ENCODE measurements around the gene ZNF892. TPM values are rescaled to one million over a fixed set of nuclear protein-coding genes. Genes with fewer than 3 reads are reported as not detected.

ZNF892 gene
- total and polyA plus RNA-seq, 2 of the 13 experiments (the other 11 are each of a cell fraction or from before 2014, with no cell fraction given), result not detected

DNA sequence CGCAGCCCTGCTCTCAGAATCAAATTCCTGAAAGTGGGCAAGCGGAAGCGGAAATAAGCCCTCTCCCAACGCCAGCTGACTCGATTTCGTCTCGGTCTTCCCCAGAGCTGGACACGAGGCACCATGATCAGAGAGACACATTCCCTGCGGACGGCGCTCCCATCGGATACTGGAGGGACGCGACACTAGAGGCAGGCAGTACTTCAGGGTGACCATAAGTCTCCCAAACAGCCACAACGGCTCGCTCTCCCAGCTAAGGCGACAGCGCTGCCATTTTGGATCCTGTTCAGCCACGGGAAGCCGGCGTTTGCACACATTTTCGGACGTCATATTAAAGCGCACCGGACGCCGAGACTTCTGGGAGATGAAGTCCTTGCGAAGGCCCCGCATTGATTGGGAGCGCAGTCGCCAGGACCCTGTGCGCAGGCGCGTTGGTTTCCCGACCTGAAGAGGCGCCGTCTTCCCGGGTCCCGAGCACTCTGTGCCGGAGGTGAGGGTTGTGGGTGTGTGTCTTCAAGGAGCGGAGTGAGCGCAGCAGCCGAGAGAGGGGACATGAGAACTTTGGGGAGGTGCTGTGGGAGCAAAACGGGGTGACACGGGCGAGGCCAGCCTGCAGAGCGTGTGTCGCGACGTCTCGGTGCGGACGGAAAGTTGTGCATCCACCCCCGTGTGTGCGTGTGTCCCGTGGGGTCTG, 41.8 kb upstream of the ZNF892 start, which contains the start of gene ZNF2 (continued):
- TF ChIP-seq, protein P1, sequence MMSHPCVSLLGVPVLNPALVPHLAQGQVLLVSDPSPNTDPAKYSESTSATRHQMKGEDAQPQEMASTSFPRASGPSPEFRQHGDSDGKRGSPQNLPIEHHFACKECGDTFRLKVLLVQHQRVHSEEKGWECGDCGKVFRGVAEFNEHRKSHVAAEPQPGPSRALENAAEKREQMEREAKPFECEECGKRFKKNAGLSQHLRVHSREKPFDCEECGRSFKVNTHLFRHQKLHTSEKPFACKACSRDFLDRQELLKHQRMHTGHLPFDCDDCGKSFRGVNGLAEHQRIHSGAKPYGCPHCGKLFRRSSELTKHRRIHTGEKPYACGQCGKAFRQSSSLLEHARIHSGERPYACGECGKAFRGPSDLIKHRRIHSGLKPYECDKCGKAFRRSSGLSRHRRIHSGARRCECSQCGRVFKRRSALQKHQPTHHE (CRISPR knock-in tag; IDR thresholded peaks at IDR 0.05; ENCODE audit: borderline replicate concordance), result peak; percentile 17; the same call in 1 of the 2 replicates
- TF ChIP-seq NFATC3 (CRISPR knock-in tag; IDR thresholded peaks at IDR 0.05) (no peak), PTBP1 (IDR thresholded peaks at IDR 0.05; ENCODE audit: low read depth, low read length, poor library complexity, severe bottlenecking) (no peak), KLF11 (CRISPR knock-in tag; IDR thresholded peaks at IDR 0.05) (no peak; the same call in none of the 2 replicates), ZNF816 (CRISPR knock-in tag; IDR thresholded peaks at IDR 0.05; ENCODE audit: borderline replicate concordance) (no peak), JUN (CRISPR knock-in tag; IDR thresholded peaks at IDR 0.05) (peak; percentile 77; the same call in 1 of the 2 replicates), SRSF1 (optimal IDR thresholded peaks at IDR 0.05; ENCODE audit: low read depth, low read length) (peak; percentile 68), NR2F6 (IDR thresholded peaks at IDR 0.05) (peak; percentile 25; the same call in 1 of the 2 replicates), NR2F6 (CRISPR knock-in tag; IDR thresholded peaks at IDR 0.05) (no peak), ZNF572 (CRISPR knock-in tag; IDR thresholded peaks at IDR 0.05) (peak; percentile 92), MEF2D (CRISPR knock-in tag; IDR thresholded peaks at IDR 0.05) (peak; percentile 93), AGO1 (IDR thresholded peaks at IDR 0.05; ENCODE audit: low read depth, low read length, poor library complexity, severe bottlenecking) (peak; percentile 42), TARDBP (CRISPR knock-in tag; IDR thresholded peaks at IDR 0.05) (peak; percentile 88), SCMH1 (CRISPR knock-in tag; IDR thresholded peaks at IDR 0.05; ENCODE audit: borderline replicate concordance) (no peak), ZNF296 (CRISPR knock-in tag; conservative IDR thresholded peaks at IDR 0.05) (no peak), ZNF674 (CRISPR knock-in tag; IDR thresholded peaks at IDR 0.05; ENCODE audit: low read depth) (no peak), ELF1 (CRISPR knock-in tag; IDR thresholded peaks at IDR 0.05) (peak; percentile 88), ZNF3 (CRISPR knock-in tag; IDR thresholded peaks at IDR 0.05) (no peak), ERF (CRISPR knock-in tag; IDR thresholded peaks at IDR 0.05) (peak; percentile 98), XRCC5 (optimal IDR thresholded peaks at IDR 0.05; ENCODE audit: low read length) (peak; percentile 72), TBX3 (IDR thresholded peaks at IDR 0.05; ENCODE audit: borderline replicate concordance) (no peak)
- TF ChIP-seq, protein P2, sequence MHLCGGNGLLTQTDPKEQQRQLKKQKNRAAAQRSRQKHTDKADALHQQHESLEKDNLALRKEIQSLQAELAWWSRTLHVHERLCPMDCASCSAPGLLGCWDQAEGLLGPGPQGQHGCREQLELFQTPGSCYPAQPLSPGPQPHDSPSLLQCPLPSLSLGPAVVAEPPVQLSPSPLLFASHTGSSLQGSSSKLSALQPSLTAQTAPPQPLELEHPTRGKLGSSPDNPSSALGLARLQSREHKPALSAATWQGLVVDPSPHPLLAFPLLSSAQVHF (CRISPR knock-in tag; IDR thresholded peaks at IDR 0.05), result no peak
- TF ChIP-seq, protein P3, sequence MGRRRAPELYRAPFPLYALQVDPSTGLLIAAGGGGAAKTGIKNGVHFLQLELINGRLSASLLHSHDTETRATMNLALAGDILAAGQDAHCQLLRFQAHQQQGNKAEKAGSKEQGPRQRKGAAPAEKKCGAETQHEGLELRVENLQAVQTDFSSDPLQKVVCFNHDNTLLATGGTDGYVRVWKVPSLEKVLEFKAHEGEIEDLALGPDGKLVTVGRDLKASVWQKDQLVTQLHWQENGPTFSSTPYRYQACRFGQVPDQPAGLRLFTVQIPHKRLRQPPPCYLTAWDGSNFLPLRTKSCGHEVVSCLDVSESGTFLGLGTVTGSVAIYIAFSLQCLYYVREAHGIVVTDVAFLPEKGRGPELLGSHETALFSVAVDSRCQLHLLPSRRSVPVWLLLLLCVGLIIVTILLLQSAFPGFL (CRISPR knock-in tag; IDR thresholded peaks at IDR 0.05), result no peak
- TF ChIP-seq, protein P4, sequence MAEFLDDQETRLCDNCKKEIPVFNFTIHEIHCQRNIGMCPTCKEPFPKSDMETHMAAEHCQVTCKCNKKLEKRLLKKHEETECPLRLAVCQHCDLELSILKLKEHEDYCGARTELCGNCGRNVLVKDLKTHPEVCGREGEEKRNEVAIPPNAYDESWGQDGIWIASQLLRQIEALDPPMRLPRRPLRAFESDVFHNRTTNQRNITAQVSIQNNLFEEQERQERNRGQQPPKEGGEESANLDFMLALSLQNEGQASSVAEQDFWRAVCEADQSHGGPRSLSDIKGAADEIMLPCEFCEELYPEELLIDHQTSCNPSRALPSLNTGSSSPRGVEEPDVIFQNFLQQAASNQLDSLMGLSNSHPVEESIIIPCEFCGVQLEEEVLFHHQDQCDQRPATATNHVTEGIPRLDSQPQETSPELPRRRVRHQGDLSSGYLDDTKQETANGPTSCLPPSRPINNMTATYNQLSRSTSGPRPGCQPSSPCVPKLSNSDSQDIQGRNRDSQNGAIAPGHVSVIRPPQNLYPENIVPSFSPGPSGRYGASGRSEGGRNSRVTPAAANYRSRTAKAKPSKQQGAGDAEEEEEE (CRISPR knock-in tag; IDR thresholded peaks at IDR 0.05; ENCODE audit: borderline replicate concordance), result peak; percentile 96; the same call in 1 of the 2 replicates
